ENCODE results near the gene SPACDR.
A peak's percentile ranks its signal among the peaks of the same experiment; 100 is the strongest.

SPACDR gene

DNA sequence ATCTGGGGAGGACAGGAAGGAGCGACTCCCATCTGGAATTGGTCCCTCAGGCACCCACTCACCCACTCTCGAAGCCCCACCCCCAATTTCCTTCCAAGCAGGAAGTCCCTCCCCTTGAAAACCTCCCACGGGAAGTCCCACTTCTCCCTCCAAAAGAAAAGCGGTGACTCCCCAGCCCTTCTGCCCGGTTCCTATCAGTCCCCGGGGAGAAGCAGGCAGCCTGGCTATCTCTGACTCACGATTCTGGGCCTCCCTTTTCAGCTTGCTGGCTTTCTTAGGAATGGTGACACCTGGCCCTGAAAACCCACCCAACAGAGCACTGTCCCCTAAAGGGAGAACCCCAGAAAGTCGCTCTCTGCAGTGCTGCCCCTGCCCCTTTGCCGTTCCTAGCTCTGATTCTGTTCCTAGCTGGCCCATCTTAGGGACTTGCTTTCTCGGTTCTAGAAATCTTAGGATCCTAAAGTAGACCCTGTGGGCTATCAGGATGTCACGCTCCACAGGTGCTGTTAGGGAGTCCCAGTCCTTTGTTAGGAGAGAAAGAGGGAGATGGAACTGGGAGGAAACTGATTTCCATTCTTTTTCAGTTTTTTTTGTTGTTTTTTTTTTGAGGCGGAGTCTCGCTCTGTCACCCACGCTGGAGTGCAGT lies 8.9 kb upstream of the SPACDR start:
- Histone ChIP-seq H3K27ac (ENCODE audit: low read length) (no peak overlapping the region), H3K4me1 (ENCODE audit: insufficient read depth, low read length) (peaks cover 5% of the 10 kb centered on the region), H3K36me3 (ENCODE audit: insufficient read depth, low read depth, low read length) (peaks cover 9% of the 10 kb centered on the region; the same call in 1 of the 2 replicates), H3K9ac (ENCODE audit: low read depth, low read length) (no peak overlapping the region), H3K27me3 (ENCODE audit: insufficient read depth, low read length) (no peaks in the 10 kb centered on the region), H3K9me3 (ENCODE audit: insufficient read depth, low read depth, low read length) (no peaks in the 10 kb centered on the region), H3K4me3 (ENCODE audit: low read length) (no peak overlapping the region)

- H3K4me1 ChIP-seq (ENCODE audit: insufficient read depth, low read length): peaks cover 5% of the 10 kb centered on the region
- no peak overlapping the region for H3K27ac ChIP-seq (ENCODE audit: low read length)
- no peak overlapping the region for H3K4me3 ChIP-seq (ENCODE audit: low read length)
- H3K27me3 ChIP-seq (ENCODE audit: insufficient read depth, low read length): no peaks in the 10 kb centered on the region
- H3K9ac ChIP-seq (ENCODE audit: low read depth, low read length): no peak overlapping the region
- peaks cover 9% of the 10 kb centered on the region; the same call in 1 of the 2 replicates for H3K36me3 ChIP-seq (ENCODE audit: insufficient read depth, low read depth, low read length)
- no peaks in the 10 kb centered on the region for H3K9me3 ChIP-seq (ENCODE audit: insufficient read depth, low read depth, low read length)
Measured at GRCh38 chr7:100472121-100472851, 8.2 kb upstream of the SPACDR start.

GRCh38 chr7:100471021-100471420 lies 7.0 kb upstream of the SPACDR start:
- Histone ChIP-seq H3K27ac (ENCODE audit: low read length) (no peak overlapping the region), H3K9me3 (ENCODE audit: insufficient read depth, low read depth, low read length) (no peaks in the 10 kb centered on the region), H3K27me3 (ENCODE audit: insufficient read depth, low read length) (no peaks in the 10 kb centered on the region), H3K4me3 (ENCODE audit: low read length) (no peak overlapping the region), H3K9ac (ENCODE audit: low read depth, low read length) (no peak overlapping the region), H3K4me1 (ENCODE audit: insufficient read depth, low read length) (peaks cover 4% of the 10 kb centered on the region), H3K36me3 (ENCODE audit: insufficient read depth, low read depth, low read length) (peaks cover 9% of the 10 kb centered on the region; the same call in 1 of the 2 replicates)

- no peaks in the 10 kb centered on the region for H3K9me3 ChIP-seq (ENCODE audit: insufficient read depth, low read depth, low read length)
- H3K4me3 ChIP-seq (ENCODE audit: low read length): no peak overlapping the region
- H3K27ac ChIP-seq (ENCODE audit: low read length): no peak overlapping the region
- H3K27me3 ChIP-seq (ENCODE audit: insufficient read depth, low read length): no peaks in the 10 kb centered on the region
- H3K4me1 ChIP-seq (ENCODE audit: insufficient read depth, low read length): no peaks in the 10 kb centered on the region
- peaks cover 9% of the 10 kb centered on the region; the same call in 1 of the 2 replicates for H3K36me3 ChIP-seq (ENCODE audit: insufficient read depth, low read depth, low read length)
- H3K9ac ChIP-seq (ENCODE audit: low read depth, low read length): no peak overlapping the region
Measured at GRCh38 chr7:100469227-100470044, 5.4 kb upstream of the SPACDR start.

DNA sequence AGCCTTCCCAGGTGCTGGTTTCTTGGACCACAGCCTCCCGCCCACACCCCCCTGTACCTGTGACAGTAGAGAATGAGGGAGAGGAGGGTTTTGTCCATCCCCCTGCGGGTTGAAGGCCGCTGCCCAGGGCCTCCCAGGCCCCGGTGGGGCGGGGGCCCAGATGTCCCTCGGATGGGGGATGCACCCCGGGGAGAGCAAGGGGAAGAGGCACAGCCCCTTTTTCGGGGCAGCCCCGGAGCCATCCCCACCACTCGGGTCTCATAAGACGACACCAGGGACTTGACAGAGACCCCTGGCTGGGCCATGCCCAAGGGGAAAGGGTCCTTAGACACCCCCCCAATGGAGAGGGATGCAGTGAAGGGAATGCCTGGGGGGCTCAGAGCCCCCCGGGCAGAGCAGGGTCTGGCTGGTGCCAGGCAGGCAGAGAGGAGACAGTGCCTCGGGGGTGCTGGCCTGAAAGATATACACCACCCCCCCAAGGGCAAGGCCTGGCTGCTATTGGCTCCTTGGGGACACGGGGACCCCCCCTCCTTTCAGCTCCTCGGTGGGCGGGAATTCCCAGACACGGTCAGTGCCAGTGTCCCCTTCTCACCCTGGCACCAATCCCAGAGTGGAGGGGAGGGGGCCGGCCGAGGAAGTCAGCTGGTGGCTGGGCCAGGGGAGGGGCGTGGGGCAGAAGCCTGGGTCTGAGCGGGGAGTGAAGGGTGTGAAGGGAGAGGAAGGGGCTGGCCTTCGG lies 3.7 kb upstream of the SPACDR start:
- no peaks in the 10 kb centered on the region for H3K27me3 ChIP-seq (ENCODE audit: insufficient read depth, low read length)
- H3K4me1 ChIP-seq (ENCODE audit: insufficient read depth, low read length): no peaks in the 10 kb centered on the region
- no peak overlapping the region for H3K27ac ChIP-seq (ENCODE audit: low read length)
- H3K9me3 ChIP-seq (ENCODE audit: insufficient read depth, low read depth, low read length): no peaks in the 10 kb centered on the region
- 0 out of 2 replicates have a peak, but pooled peaks cover under 1% of the 10 kb centered on the region for H3K36me3 ChIP-seq (ENCODE audit: insufficient read depth, low read depth, low read length)
- H3K4me3 ChIP-seq (ENCODE audit: low read length): no peak overlapping the region
- H3K9ac ChIP-seq (ENCODE audit: low read depth, low read length): no peak overlapping the region

GRCh38 chr7:100466653-100467605 lies 2.9 kb upstream of the SPACDR start:
- Histone ChIP-seq H3K9ac (ENCODE audit: low read depth, low read length) (no peak overlapping the region), H3K4me3 (ENCODE audit: low read length) (no peak overlapping the region), H3K9me3 (ENCODE audit: insufficient read depth, low read depth, low read length) (no peaks in the 10 kb centered on the region), H3K27ac (ENCODE audit: low read length) (no peak overlapping the region), H3K36me3 (ENCODE audit: insufficient read depth, low read depth, low read length) (no peaks in the 10 kb centered on the region), H3K27me3 (ENCODE audit: insufficient read depth, low read length) (no peaks in the 10 kb centered on the region), H3K4me1 (ENCODE audit: insufficient read depth, low read length) (no peaks in the 10 kb centered on the region)

DNA sequence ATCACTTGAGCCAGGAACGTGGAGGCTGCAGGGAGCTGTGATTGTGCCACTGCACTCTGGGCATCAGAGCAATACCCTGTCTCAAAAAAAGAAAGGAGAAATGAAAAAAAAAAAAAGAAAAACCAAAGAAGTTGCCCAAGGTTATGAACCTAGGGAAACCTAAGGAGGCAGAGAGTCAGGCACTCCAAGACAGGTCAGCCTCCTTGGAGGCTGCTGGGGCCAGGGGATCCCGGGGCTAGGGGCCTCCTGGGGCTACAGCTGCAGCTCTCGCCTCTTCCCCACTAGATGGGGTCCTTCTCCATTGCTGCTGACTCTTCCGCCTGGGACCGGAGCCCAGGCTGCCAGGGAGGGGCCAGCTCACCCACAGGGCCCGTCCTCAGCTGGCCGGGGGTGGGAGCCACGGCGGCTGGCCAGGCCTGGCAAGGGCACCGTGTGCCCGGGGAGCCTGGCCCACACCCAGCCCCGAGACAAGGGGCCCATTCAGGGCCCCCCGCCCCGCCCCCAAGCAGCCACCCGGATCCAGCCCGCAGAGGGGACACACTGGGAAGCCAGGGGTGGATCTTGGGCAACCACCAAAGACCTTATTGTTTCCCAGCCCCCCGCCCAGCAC lies 1.7 kb upstream of the SPACDR start:
- Histone ChIP-seq H3K4me1 (ENCODE audit: insufficient read depth, low read length) (no peaks in the 10 kb centered on the region), H3K9me3 (ENCODE audit: insufficient read depth, low read depth, low read length) (no peaks in the 10 kb centered on the region), H3K27me3 (ENCODE audit: insufficient read depth, low read length) (no peaks in the 10 kb centered on the region), H3K9ac (ENCODE audit: low read depth, low read length) (no peak overlapping the region), H3K4me3 (ENCODE audit: low read length) (peak overlapping the region; percentile 41; the same call in 1 of the 2 replicates), H3K27ac (ENCODE audit: low read length) (no peak overlapping the region), H3K36me3 (ENCODE audit: insufficient read depth, low read depth, low read length) (no peaks in the 10 kb centered on the region)

- H3K4me1 ChIP-seq (ENCODE audit: insufficient read depth, low read length): no peaks in the 10 kb centered on the region
- H3K27ac ChIP-seq (ENCODE audit: low read length): no peak overlapping the region
- no peak overlapping the region for H3K9ac ChIP-seq (ENCODE audit: low read depth, low read length)
- no peaks in the 10 kb centered on the region for H3K36me3 ChIP-seq (ENCODE audit: insufficient read depth, low read depth, low read length)
- no peaks in the 10 kb centered on the region for H3K27me3 ChIP-seq (ENCODE audit: insufficient read depth, low read length)
- H3K4me3 ChIP-seq (ENCODE audit: low read length): no peak overlapping the region
- no peaks in the 10 kb centered on the region for H3K9me3 ChIP-seq (ENCODE audit: insufficient read depth, low read depth, low read length)
Measured at GRCh38 chr7:100465299-100465698, 1.2 kb upstream of the SPACDR start.

- no peak overlapping the region for H3K27ac ChIP-seq (ENCODE audit: low read length)
- H3K36me3 ChIP-seq (ENCODE audit: insufficient read depth, low read depth, low read length): no peaks in the 10 kb centered on the region
- H3K27me3 ChIP-seq (ENCODE audit: insufficient read depth, low read length): no peaks in the 10 kb centered on the region
- no peak overlapping the region for H3K4me3 ChIP-seq (ENCODE audit: low read length)
- H3K9me3 ChIP-seq (ENCODE audit: insufficient read depth, low read depth, low read length): no peaks in the 10 kb centered on the region
- H3K9ac ChIP-seq (ENCODE audit: low read depth, low read length): no peak overlapping the region
- H3K4me1 ChIP-seq (ENCODE audit: insufficient read depth, low read length): no peaks in the 10 kb centered on the region
Measured at GRCh38 chr7:100464791-100465190, 731 bp upstream of the SPACDR start.

DNA sequence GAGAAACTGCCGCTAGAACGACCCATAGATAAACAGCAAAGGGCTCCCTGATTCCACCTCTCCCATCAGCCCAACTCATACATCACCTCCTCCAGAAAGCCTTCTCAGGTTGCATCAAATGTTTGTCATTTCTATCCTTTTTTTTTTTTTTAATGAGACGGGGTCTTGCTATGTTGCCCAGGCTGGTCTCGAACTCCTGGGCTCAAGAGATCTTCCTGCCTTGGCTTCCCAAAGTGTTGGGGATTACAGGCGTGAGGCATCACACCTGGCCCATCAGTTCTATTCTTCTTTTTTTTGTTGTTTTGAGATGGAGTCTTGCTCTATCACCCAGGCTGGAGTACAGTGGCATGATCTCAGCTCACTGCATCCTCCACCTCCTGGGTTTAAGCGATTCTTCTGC lies 7.0 kb downstream of the SPACDR start:
- Histone ChIP-seq H3K4me3 (ENCODE audit: low read length) (no peak overlapping the region), H3K9ac (ENCODE audit: low read depth, low read length) (no peak overlapping the region), H3K36me3 (ENCODE audit: insufficient read depth, low read depth, low read length) (no peaks in the 10 kb centered on the region), H3K27me3 (ENCODE audit: insufficient read depth, low read length) (no peaks in the 10 kb centered on the region), H3K4me1 (ENCODE audit: insufficient read depth, low read length) (peaks cover 6% of the 10 kb centered on the region; the same call in 1 of the 2 replicates), H3K9me3 (ENCODE audit: insufficient read depth, low read depth, low read length) (no peaks in the 10 kb centered on the region), H3K27ac (ENCODE audit: low read length) (no peak overlapping the region)

Data from iPS-20b (cell line).